Tibial nerve (tissue), 4 donors: Measurements from ENCODE around the gene EMX1. TPM values are rescaled to one million over a fixed set of nuclear protein-coding genes. Genes with fewer than 3 reads are reported as not detected.

Experiments used
- DNase-seq, 2 donors: peaks; one replicate each; pipeline ENCODE4 v3.0.0-alpha.2; 2019; ENCODE audit warnings: low spot score in 2 of 2
- H3K27ac ChIP-seq, 4 donors: fragments of 200-600 bp; sonication (generic) in 3 of 4; one replicate each; pipeline ENCODE4 v1.5.1; 2017 to 2019; ENCODE audit warnings: mild to moderate bottlenecking in 1 of 4
- H3K27me3 ChIP-seq, 2 donors: fragments of 200-600 bp; sonication (generic) in 1 of 2; one replicate each; pipeline versions ENCODE4 v1.5.1 to v1.6.0; 2017 to 2019
- H3K36me3 ChIP-seq, 3 donors: fragments of 200-600 bp; sonication (generic); one replicate each; pipeline ENCODE4 v1.5.1; 2018 to 2019
- H3K4me1 ChIP-seq, 4 donors: fragments of 200-600 bp; sonication (generic) in 3 of 4; one replicate each; pipeline ENCODE4 v1.5.1; 2017 to 2019
- H3K4me3 ChIP-seq, 4 donors: fragments of 200-600 bp; sonication (generic) in 3 of 4; one replicate each; pipeline ENCODE4 v1.5.1; 2017 to 2019; ENCODE audit warnings: mild to moderate bottlenecking in 1 of 4, moderate library complexity in 1 of 4
- H3K9me3 ChIP-seq, 4 donors: fragments of 200-600 bp; sonication (generic) in 3 of 4; one replicate each; pipeline ENCODE4 v1.5.1; 2017 to 2019
- CTCF ChIP-seq, 5 experiments: fragments of 200-600 bp in 3 of 5; fragments of 450-650 bp in 2 of 5; sonication (generic) in 3 of 5; IDR thresholded peaks; one replicate each; pipeline ENCODE4 v1.5.1; 2016 to 2019; ENCODE audit warnings: antibody characterized with exemption in 5 of 5, mild to moderate bottlenecking in 3 of 5, moderate library complexity in 2 of 5
- EP300 ChIP-seq, 2 donors: sonication (generic); formaldehyde crosslinking; IDR thresholded peaks; one replicate each; pipeline ENCODE4 v1.6.1; 2017; ENCODE audit warnings: antibody characterized with exemption in 2 of 2, mild to moderate bottlenecking in 1 of 2
- POLR2A ChIP-seq, 2 donors: fragments of 450-650 bp; IDR thresholded peaks; one replicate each; pipeline ENCODE4 v1.6.1; 2017; ENCODE audit warnings: antibody characterized with exemption in 2 of 2, mild to moderate bottlenecking in 2 of 2, moderate library complexity in 2 of 2
- WGBS, 2 donors: methylation state at CpG; one replicate each; pipeline ENCODE4 v1.1.5; 2018; 5-methylcytosine and 5-hydroxymethylcytosine counted together
- total RNA-seq, 4 donors: library from RNA; depleted of rRNA; stranded (reverse); fragments of >200 nt; gene quantifications; one replicate each; pipeline ENCODE4 v1.1.0, GENCODE V29; 2016

Gene EMX1
- total RNA-seq, 4 donors from 2014 or later: not detected

DNA sequence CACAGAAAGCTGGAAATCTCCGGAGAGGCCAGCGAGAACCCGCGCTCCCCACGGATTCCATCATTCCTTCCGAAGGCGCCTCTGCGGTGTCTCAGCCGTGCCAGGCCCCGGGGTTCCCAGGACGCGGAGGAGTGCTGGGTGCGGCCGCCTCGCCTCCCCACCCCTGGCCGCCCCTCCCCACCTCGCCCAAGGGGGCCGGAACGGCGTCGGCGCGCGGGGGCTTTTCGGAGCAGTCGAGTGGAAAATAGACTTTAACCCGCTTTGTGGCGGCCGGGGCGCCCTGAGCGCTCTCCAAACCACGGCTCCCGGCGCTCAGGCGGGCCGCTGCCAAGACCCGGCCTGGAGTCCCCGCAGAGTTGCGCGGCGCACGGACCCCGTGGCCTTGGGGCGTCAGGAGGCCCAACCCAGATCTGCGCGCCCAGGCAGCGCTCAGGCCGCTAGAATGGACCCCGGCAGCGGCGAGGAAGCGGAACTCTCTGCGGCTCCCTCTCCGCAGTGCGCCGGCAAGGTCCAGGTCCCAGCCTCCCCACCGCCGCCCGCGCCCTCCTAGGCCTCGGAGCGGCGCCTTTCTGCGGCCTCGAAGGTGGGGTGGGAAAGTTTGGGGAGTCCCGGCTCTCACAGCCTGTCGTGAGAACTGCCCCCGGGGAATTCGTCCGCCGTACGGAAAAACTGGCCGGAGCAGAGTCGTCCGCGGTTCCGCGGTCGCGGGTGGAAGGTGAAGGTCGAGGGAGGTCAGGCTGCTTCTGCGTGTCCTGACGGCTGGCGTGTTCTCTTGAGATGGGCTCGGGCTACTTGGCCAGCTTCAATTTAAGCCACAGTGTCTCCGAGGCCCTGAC is 1.2 kb upstream of the EMX1 start:
- Histone ChIP-seq H3K27me3 (peaks cover 7 to 99% of the 10 kb centered on the region in 2 donors), H3K36me3 (no peaks in the 10 kb centered on the region), H3K4me1 (peaks cover 0 to 60% (median 47%) of the 10 kb centered on the region in 4 donors), H3K4me3 (peak overlapping the region in 3 of 4 donors; percentile 26 to 47 (median 39)), H3K9me3 (no peaks in the 10 kb centered on the region), H3K27ac (no peak overlapping the region)
- DNase-seq: no peak
- TF ChIP-seq POLR2A (IDR thresholded peaks at IDR 0.05) (no peak), EP300 (IDR thresholded peaks at IDR 0.05) (no peak)
- WGBS, 2 donors: 1 to 2% methylated on average over 55 to 84 of the region's 86 CpGs

GRCh38 chr2:72916743-72917137 is 579 bp upstream of the EMX1 start:
- no peak for TF ChIP-seq POLR2A (IDR thresholded peaks at IDR 0.05)
- Histone ChIP-seq H3K27me3 (peaks cover 7 to 99% of the 10 kb centered on the region in 2 donors), H3K4me1 (peaks cover 0 to 61% (median 47%) of the 10 kb centered on the region in 4 donors), H3K4me3 (peak overlapping the region in 3 of 4 donors; percentile 26 to 47 (median 39)), H3K36me3 (no peaks in the 10 kb centered on the region), H3K27ac (no peak overlapping the region), H3K9me3 (no peaks in the 10 kb centered on the region)
- WGBS, 2 donors: 0 to 2% methylated on average over 10 to 21 of the region's 29 CpGs
- no peak for DNase-seq

GRCh38 chr2:72917877-72918553 is 696 bp downstream of the EMX1 start:
- Histone ChIP-seq H3K4me1 (peaks cover 0 to 61% (median 47%) of the 10 kb centered on the region in 4 donors), H3K4me3 (peak overlapping the region in 3 of 4 donors; percentile 1 to 47 (median 28)), H3K36me3 (no peaks in the 10 kb centered on the region), H3K9me3 (no peaks in the 10 kb centered on the region), H3K27ac (no peak overlapping the region), H3K27me3 (peaks cover 7 to 99% of the 10 kb centered on the region in 2 donors)
- TF ChIP-seq EP300 (IDR thresholded peaks at IDR 0.05): no peak
- 2 to 3% methylated on average over 36 to 41 of the region's 89 CpGs for WGBS, 2 donors
- no peak for DNase-seq

DNA sequence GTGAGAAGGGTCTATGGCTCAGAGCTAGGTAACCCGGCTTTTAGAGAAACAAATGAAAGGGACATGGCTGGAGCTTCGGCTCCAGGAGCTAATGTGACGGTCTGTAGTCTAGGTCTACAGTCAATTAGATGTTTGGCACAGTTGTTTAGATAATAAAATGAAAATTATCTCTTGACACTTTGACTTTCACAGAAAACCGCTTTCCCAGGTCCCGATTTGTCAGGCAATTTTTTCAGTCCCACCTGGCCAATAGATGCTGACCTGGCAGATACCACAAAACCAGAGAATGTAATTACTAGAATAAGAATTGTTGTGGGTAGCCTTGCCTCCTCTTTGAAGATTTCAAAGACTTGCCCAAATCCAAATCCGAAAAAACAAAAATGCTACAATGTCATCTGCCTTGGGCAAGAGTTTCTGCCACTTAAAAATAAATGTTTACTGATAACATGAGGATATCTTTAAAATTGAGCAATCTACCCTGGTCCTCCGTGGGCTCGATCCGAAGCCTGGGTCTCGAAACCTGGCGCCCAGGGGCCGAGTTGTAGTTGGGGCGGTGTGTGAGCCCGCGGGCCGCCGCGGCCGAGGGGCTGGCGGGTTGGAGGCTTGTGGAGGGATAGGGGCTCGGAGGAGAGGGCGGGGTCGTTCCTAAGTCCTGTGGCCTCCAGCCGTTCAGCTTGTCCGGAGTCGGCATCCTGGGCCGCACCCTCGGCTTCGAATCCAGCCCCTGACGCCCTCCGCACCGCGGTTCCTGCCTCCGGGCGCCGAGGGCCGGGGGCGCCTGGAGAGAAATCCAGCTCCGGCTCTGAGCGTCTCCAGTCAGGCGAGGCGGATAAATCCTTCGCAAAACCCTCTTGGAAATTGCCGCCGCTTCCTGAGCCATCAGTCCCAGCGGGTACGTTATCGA is 2.3 kb downstream of the EMX1 start:
- peaks cover 7 to 99% of the 10 kb centered on the region in 2 donors for H3K27me3 ChIP-seq
- H3K27ac ChIP-seq: no peak overlapping the region
- DNase-seq: no peak
- 5 to 9% methylated on average over 25 to 48 of the region's 48 CpGs for WGBS, 2 donors
- no peaks in the 10 kb centered on the region for H3K9me3 ChIP-seq
- no peaks in the 10 kb centered on the region for H3K36me3 ChIP-seq
- H3K4me3 ChIP-seq: peak overlapping the region in 2 of 4 donors; percentile 25 to 40
- TF ChIP-seq CTCF (IDR thresholded peaks at IDR 0.05) (no peak), EP300 (IDR thresholded peaks at IDR 0.05) (peak in 1 of 2 donors; percentile 23), POLR2A (IDR thresholded peaks at IDR 0.05) (no peak)
- H3K4me1 ChIP-seq: peaks cover 0 to 70% (median 51%) of the 10 kb centered on the region in 4 donors

- WGBS, 2 donors: 4% methylated on average over 44 to 51 of the region's 77 CpGs
- peak overlapping the region in 2 of 4 donors; percentile 25 to 40 for H3K4me3 ChIP-seq
Observed at GRCh38 chr2:72920318-72921087, 3.2 kb downstream of the EMX1 start.

More at GRCh38 chr2:72920318-72921087, 3.2 kb downstream of the EMX1 start:
- TF ChIP-seq EP300 (IDR thresholded peaks at IDR 0.05): peak in 1 of 2 donors; percentile 77
- no peak for TF ChIP-seq CTCF (IDR thresholded peaks at IDR 0.05)
- TF ChIP-seq POLR2A (IDR thresholded peaks at IDR 0.05): no peak
- Histone ChIP-seq H3K9me3 (no peaks in the 10 kb centered on the region), H3K27ac (no peak overlapping the region), H3K27me3 (peaks cover 7 to 99% of the 10 kb centered on the region in 2 donors), H3K4me1 (peaks cover 0 to 70% (median 46%) of the 10 kb centered on the region in 4 donors), H3K36me3 (no peaks in the 10 kb centered on the region)
- DNase-seq: no peak
